ENCODE results near the gene CNPY1.

The CNPY1 gene

DNA sequence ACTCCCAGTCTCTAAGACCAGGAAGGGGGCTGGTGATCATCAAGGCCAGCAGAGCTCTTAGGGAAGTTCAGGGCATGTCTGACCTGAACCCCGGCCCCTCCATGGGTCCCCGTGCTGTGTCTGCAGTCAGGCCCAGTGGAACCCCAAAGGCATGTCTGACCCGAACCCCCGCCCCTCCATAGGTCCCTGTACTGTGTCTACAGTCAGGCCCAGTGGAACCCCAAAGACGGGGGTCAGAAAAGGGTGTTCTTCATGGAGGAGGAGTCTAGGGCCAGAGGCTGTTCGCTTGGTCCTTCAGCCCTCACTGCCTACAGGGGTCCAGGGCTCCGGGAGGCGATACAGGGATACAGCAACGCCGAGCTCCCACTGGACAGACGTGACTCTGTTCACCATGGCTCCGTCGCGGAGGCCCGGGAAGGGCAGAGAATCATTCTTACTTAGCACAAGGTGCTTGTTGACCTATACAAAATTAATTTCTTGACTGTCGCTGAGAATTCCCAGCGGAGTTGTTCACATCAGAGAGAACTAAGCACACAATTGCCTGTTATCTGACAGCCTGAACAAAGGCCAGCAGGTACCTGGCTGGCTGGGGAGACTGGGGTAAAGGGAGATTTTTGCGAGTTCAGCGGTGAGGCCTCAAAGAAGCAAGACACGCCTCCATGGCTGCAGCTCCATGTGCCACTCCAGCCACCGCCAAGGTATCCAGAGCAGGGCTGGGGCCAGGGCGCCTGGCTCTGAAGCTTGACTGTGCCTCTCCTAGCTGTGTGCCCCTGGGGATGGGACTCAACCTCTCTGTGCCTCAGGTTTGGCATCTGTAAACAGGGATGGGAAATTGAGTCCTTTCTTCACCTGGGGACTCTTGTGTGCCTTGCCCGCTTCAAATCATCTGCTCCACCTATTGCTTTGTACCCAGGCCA, 61.6 kb downstream of the CNPY1 start:
- Histone ChIP-seq H3K27me3 (ENCODE audit: insufficient read depth, poor library complexity, severe bottlenecking) (peaks cover 8% of the 10 kb centered on the region), H3K4me3 (replicated peaks; ENCODE audit: insufficient read depth, low read length) (no peak overlapping the region), H3K27ac (replicated peaks) (no peak overlapping the region)
- no peak for DNase-seq (ENCODE audit: low read depth in 1 of 2, low spot score in 1 of 2)
- TF ChIP-seq REST (IDR thresholded peaks at IDR 0.05; ENCODE audit: insufficient replicate concordance, low read depth) = no peak

- Histone ChIP-seq H3K27me3 (ENCODE audit: insufficient read depth, poor library complexity, severe bottlenecking) (peaks cover 11% of the 10 kb centered on the region), H3K4me3 (replicated peaks; ENCODE audit: insufficient read depth, low read length) (no peak overlapping the region), H3K27ac (replicated peaks) (no peak overlapping the region)
- DNase-seq (ENCODE audit: low read depth in 1 of 2, low spot score in 1 of 2) = no peak
- TF ChIP-seq, protein P1, sequence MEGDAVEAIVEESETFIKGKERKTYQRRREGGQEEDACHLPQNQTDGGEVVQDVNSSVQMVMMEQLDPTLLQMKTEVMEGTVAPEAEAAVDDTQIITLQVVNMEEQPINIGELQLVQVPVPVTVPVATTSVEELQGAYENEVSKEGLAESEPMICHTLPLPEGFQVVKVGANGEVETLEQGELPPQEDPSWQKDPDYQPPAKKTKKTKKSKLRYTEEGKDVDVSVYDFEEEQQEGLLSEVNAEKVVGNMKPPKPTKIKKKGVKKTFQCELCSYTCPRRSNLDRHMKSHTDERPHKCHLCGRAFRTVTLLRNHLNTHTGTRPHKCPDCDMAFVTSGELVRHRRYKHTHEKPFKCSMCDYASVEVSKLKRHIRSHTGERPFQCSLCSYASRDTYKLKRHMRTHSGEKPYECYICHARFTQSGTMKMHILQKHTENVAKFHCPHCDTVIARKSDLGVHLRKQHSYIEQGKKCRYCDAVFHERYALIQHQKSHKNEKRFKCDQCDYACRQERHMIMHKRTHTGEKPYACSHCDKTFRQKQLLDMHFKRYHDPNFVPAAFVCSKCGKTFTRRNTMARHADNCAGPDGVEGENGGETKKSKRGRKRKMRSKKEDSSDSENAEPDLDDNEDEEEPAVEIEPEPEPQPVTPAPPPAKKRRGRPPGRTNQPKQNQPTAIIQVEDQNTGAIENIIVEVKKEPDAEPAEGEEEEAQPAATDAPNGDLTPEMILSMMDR (IDR thresholded peaks at IDR 0.05; ENCODE audit: insufficient read depth, low read length) = no peak
- TF ChIP-seq GABPA (IDR thresholded peaks at IDR 0.05; ENCODE audit: low read depth) = no peak
- TF ChIP-seq REST (IDR thresholded peaks at IDR 0.05; ENCODE audit: insufficient replicate concordance, low read depth) = no peak
- no peak for TF ChIP-seq POLR2AphosphoS5 (IDR thresholded peaks at IDR 0.05; ENCODE audit: low read depth)
- no peak for TF ChIP-seq SPI1 (IDR thresholded peaks at IDR 0.05; ENCODE audit: borderline replicate concordance, low read depth)
Measured at GRCh38 chr7:155483868-155484325, 62.5 kb downstream of the CNPY1 start.

DNA sequence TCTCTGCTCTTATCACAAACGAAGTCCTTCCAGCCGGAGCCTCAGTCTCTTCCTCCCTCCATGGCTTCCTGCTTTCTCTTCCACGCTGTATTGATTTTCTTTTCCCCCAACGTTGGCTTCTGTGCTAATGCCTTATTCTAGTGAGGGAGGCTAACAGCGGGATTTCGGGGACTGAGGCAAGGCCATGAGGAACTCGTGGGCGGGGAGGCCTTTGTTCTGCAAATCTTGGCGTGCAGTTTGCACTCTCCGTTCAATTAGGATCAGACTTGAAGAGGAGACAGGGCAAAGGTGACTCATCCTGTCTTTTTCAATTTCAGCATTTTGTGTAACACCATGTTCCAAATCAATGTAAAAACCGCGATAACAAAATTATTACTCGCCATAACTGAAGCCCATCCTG, 63.1 kb downstream of the CNPY1 start:
- Histone ChIP-seq H3K4me3 (replicated peaks; ENCODE audit: insufficient read depth, low read length) (no peak overlapping the region), H3K27ac (replicated peaks) (no peak overlapping the region), H3K27me3 (ENCODE audit: insufficient read depth, poor library complexity, severe bottlenecking) (peaks cover 14% of the 10 kb centered on the region)
- no peak for TF ChIP-seq GABPA (IDR thresholded peaks at IDR 0.05; ENCODE audit: low read depth)
- no peak for TF ChIP-seq SPI1 (IDR thresholded peaks at IDR 0.05; ENCODE audit: borderline replicate concordance, low read depth)
- TF ChIP-seq POLR2AphosphoS5 (IDR thresholded peaks at IDR 0.05; ENCODE audit: low read depth) = no peak
- TF ChIP-seq, protein P1 (IDR thresholded peaks at IDR 0.05; ENCODE audit: insufficient read depth, low read length) = no peak
- no peak for TF ChIP-seq REST (IDR thresholded peaks at IDR 0.05; ENCODE audit: insufficient replicate concordance, low read depth)
- no peak for DNase-seq (ENCODE audit: low read depth in 1 of 2, low spot score in 1 of 2)
